ENCODE results near the gene SPRING1. TPM values are rescaled to one million over a fixed set of nuclear protein-coding genes. Genes with fewer than 3 reads are reported as not detected.

The SPRING1 gene
- total and polyA plus RNA-seq, 2 of the 13 experiments (the other 11 are each of a cell fraction or from before 2014, with no cell fraction given), result 20.0 to 51.8 TPM

DNA sequence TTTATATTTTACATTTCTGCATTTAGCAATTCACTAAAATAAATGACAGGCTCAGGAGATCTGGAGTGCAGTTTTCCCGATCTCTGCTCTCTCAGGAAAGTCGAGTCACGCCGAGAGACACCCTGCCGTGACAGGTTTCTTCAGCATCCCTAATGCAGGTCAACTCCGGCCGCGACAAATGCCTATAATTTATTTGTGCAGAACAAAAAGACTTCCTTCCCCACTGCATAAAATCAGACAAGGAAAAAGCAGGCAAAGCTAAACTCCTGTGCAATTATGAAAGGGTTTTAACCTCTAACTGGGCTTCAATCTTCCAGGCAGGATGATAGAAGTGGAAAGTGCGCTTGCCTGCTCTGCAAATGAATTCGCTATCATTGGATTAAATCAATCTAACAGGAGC lies 28.1 kb downstream of the SPRING1 start:
- Histone ChIP-seq H3K4me2 (ENCODE audit: low read depth, low read length) (no peak overlapping the region), H3K27me3 (ENCODE audit: control insufficient read depth in 1 of 2, insufficient read depth in 2 of 2, low read length in 2 of 2) (no peaks in the 10 kb centered on the region; a peak in 1 of 5 replicates), H2AFZ (ENCODE audit: low read length) (no peak overlapping the region), H3K36me3 (replicated peaks in 1 of 2; ENCODE audit: control insufficient read depth in 1 of 2, insufficient read depth in 2 of 2, low read length in 2 of 2) (peaks cover 0 to 5% of the 10 kb centered on the region in 2 experiments; a peak in 1 of 5 replicates), H3K4me3 (replicated peaks in 1 of 3; ENCODE audit: insufficient read depth in 1 of 3, low read depth in 2 of 3, low read length in 3 of 3) (no peak overlapping the region), H3K79me2 (ENCODE audit: insufficient read depth, low read length) (no peaks in the 10 kb centered on the region), H3K4me1 (ENCODE audit: insufficient read depth, low read length) (peaks cover 11% of the 10 kb centered on the region), H3K9me3 (ENCODE audit: low read length) (no peaks in the 10 kb centered on the region), H4K20me1 (ENCODE audit: insufficient read depth, low read length) (no peaks in the 10 kb centered on the region), H3K9ac (ENCODE audit: insufficient read depth, low read depth, low read length) (no peak overlapping the region), H3K27ac (ENCODE audit: extremely low read length, insufficient read depth, low read length) (no peak overlapping the region)
- no peak for FAIRE-seq
- 95% methylated on average over 10 of the region's 10 CpGs for WGBS (ENCODE audit: low lambda C conversion rate)
- no TSS peak for BruUV-seq (replicated peaks)
- ChIA-PET POLR2A (no interaction called here), CTCF (ENCODE audit: low intra/inter-chr PET ratio, low total read pairs) (no interaction called here)
- no peak for DNase-seq (ENCODE audit: low spot score)
- in situ Hi-C loops (cut with HindIII; ENCODE audit: extremely low pct_ligation_motif_present, low pct_unique_long_range_greater_than_20kb) (loop anchor here (10.0 kb wide), 2 partner anchors 205 to 405 kb away; partner anchors contain the start of gene FBXW8), intact Hi-C loops (cut with micrococcal nuclease; ENCODE audit: unreplicated experiment) (loop anchor here (10.0 kb wide), 2 partner anchors 315 to 405 kb away; no protein-coding TSS in a partner anchor)
- TF ChIP-seq, protein P1, sequence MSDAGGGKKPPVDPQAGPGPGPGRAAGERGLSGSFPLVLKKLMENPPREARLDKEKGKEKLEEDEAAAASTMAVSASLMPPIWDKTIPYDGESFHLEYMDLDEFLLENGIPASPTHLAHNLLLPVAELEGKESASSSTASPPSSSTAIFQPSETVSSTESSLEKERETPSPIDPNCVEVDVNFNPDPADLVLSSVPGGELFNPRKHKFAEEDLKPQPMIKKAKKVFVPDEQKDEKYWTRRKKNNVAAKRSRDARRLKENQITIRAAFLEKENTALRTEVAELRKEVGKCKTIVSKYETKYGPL (CRISPR knock-in tag; IDR thresholded peaks at IDR 0.05), result no peak
- TF ChIP-seq, protein P2, sequence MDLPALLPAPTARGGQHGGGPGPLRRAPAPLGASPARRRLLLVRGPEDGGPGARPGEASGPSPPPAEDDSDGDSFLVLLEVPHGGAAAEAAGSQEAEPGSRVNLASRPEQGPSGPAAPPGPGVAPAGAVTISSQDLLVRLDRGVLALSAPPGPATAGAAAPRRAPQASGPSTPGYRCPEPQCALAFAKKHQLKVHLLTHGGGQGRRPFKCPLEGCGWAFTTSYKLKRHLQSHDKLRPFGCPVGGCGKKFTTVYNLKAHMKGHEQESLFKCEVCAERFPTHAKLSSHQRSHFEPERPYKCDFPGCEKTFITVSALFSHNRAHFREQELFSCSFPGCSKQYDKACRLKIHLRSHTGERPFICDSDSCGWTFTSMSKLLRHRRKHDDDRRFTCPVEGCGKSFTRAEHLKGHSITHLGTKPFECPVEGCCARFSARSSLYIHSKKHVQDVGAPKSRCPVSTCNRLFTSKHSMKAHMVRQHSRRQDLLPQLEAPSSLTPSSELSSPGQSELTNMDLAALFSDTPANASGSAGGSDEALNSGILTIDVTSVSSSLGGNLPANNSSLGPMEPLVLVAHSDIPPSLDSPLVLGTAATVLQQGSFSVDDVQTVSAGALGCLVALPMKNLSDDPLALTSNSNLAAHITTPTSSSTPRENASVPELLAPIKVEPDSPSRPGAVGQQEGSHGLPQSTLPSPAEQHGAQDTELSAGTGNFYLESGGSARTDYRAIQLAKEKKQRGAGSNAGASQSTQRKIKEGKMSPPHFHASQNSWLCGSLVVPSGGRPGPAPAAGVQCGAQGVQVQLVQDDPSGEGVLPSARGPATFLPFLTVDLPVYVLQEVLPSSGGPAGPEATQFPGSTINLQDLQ (CRISPR knock-in tag; IDR thresholded peaks at IDR 0.05), result no peak
- TF ChIP-seq CREB1 (IDR thresholded peaks at IDR 0.05) (no peak), CREB1 (CRISPR knock-in tag; IDR thresholded peaks at IDR 0.05) (no peak), ELF1 (CRISPR knock-in tag; IDR thresholded peaks at IDR 0.05) (no peak)
- ATAC-seq, result no peak

Data from HepG2 (cell line).